IMR-90 (cell line): Measurements from ENCODE around the gene KRTAP10-6. TPM values are rescaled to one million over a fixed set of nuclear protein-coding genes. Genes with fewer than 3 reads are reported as not detected.

Source experiments
- ATAC-seq: fragments of 200-7000 bp; cut with Tn5 transposase; 2 replicates; pipeline ENCODE4 v1.9.1; 2020; ENCODE audit warnings: low read depth, mild to moderate bottlenecking, moderate library complexity
- BruUV-seq: library from RNA; stranded (reverse); fragments of 400-500 nt; replicated peaks from 2 replicates; lab custom pipeline; 2021; lab: Mats Ljungman, UMichigan
- CTCF ChIA-PET: fragments of 300-600 bp; formaldehyde crosslinking; extraction: SDS; loops from one replicate; lab custom pipeline; 2021; ENCODE audit warnings: antibody characterized with exemption; lab: Yijun Ruan, JAX
- POLR2A ChIA-PET: fragments of 300-600 bp; sonication (Branson Sonifier 250); formaldehyde crosslinking; loops from one replicate; lab custom pipeline; 2022; ENCODE audit warnings: antibody characterized with exemption; ENCODE audit not compliant: unreplicated experiment; lab: Charles Lee
- DNase-seq: peaks from one replicate; pipeline ENCODE4 v3.0.0; 2013
- H2AFZ ChIP-seq: replicated peaks from 2 replicates; pipeline ENCODE3; 2013; ENCODE audit warnings: low read length, mild to moderate bottlenecking; ENCODE audit not compliant: poor library complexity
- H2AK5ac ChIP-seq: 2 replicates; pipeline ENCODE4 v1.6.1; 2013; ENCODE audit warnings: low read depth, low read length, inconsistent platforms
- H2AK9ac ChIP-seq: replicated peaks from 2 replicates; pipeline ENCODE3; 2013; ENCODE audit warnings: mild to moderate bottlenecking, low read depth, low read length, moderate library complexity; ENCODE audit not compliant: poor library complexity
- H2BK120ac ChIP-seq: 2 replicates; pipeline ENCODE4 v1.6.1; 2013; ENCODE audit warnings: low read depth, low read length, inconsistent platforms
- H2BK15ac ChIP-seq: 3 replicates; pipeline ENCODE4 v1.6.1; 2013; ENCODE audit warnings: low read depth, low read length, inconsistent platforms
- H2BK20ac ChIP-seq: 2 replicates; pipeline ENCODE4 v1.6.1; 2013; ENCODE audit warnings: low read depth, mild to moderate bottlenecking, inconsistent platforms, low read length, moderate library complexity
- H2BK5ac ChIP-seq: 2 replicates; pipeline ENCODE4 v1.6.1; 2013; ENCODE audit warnings: mild to moderate bottlenecking, low read depth, low read length, inconsistent platforms; ENCODE audit not compliant: poor library complexity, severe bottlenecking
- H3K14ac ChIP-seq: replicated peaks from 2 replicates; pipeline ENCODE4 v1.6.1; 2013; ENCODE audit warnings: low read depth, low read length, inconsistent platforms
- H3K18ac ChIP-seq: 2 replicates; pipeline ENCODE4 v1.6.1; 2013; ENCODE audit warnings: low read depth, low read length, control low read depth
- H3K23ac ChIP-seq: 2 replicates; pipeline ENCODE4 v1.6.1; 2013; ENCODE audit warnings: low read depth, low read length, inconsistent platforms
- H3K27ac ChIP-seq: 2 replicates; pipeline ENCODE4 v1.5.1; 2013; ENCODE audit warnings: mild to moderate bottlenecking, control low read depth, low read length; ENCODE audit not compliant: insufficient read depth
- H3K27me3 ChIP-seq: 2 replicates; pipeline ENCODE4 v1.6.1; 2013; ENCODE audit warnings: low read length; ENCODE audit not compliant: control insufficient read depth, insufficient read depth
- H3K36me3 ChIP-seq: 2 replicates; pipeline ENCODE4 v1.6.1; 2013; ENCODE audit warnings: low read length, mixed read lengths; ENCODE audit not compliant: control insufficient read depth, insufficient read depth
- H3K4ac ChIP-seq: 2 replicates; pipeline ENCODE4 v1.6.1; 2013; ENCODE audit warnings: low read depth, low read length, inconsistent platforms
- H3K4me1 ChIP-seq: 2 replicates; pipeline ENCODE4 v1.6.1; 2013; ENCODE audit warnings: low read length, mixed read lengths; ENCODE audit not compliant: control insufficient read depth, insufficient read depth
- H3K4me2 ChIP-seq: 2 replicates; pipeline ENCODE4 v1.6.1; 2013; ENCODE audit warnings: low read depth, mild to moderate bottlenecking, control low read depth, low read length, moderate library complexity
- H3K4me3 ChIP-seq: 2 replicates; pipeline ENCODE4 v1.5.1; 2013; ENCODE audit warnings: low read depth, mild to moderate bottlenecking, control low read depth, low read length, moderate library complexity; ENCODE audit not compliant: insufficient read depth
- H3K56ac ChIP-seq: 2 replicates; pipeline ENCODE4 v1.6.1; 2013; ENCODE audit warnings: low read length, inconsistent platforms; ENCODE audit not compliant: insufficient read depth; ENCODE audit errors: extremely low read depth
- H3K79me1 ChIP-seq, 2 experiments: 2 replicates each; pipeline ENCODE4 v1.6.1; 2013; ENCODE audit warnings: low read length in 2 of 2, inconsistent platforms in 1 of 2, low read depth in 1 of 2
- H3K9ac ChIP-seq: 2 replicates; pipeline ENCODE4 v1.6.1; 2013; ENCODE audit warnings: low read depth, low read length, control low read depth
- H3K9me1 ChIP-seq: 2 replicates; pipeline ENCODE4 v1.6.1; 2013; ENCODE audit warnings: low read length, inconsistent platforms; ENCODE audit not compliant: insufficient read depth
- H3K9me3 ChIP-seq: 2 replicates; pipeline ENCODE4 v1.6.1; 2013; ENCODE audit warnings: low read length; ENCODE audit not compliant: control insufficient read depth, insufficient read depth
- H4K20me1 ChIP-seq: 2 replicates; pipeline ENCODE4 v1.6.1; 2013; ENCODE audit warnings: low read length, inconsistent platforms; ENCODE audit not compliant: insufficient read depth
- H4K5ac ChIP-seq: 2 replicates; pipeline ENCODE4 v1.6.1; 2013; ENCODE audit warnings: mild to moderate bottlenecking, low read depth, low read length, control low read depth
- H4K8ac ChIP-seq, 2 experiments: 2 replicates each; pipeline ENCODE4 v1.6.1; 2013; ENCODE audit warnings: low read depth in 2 of 2, low read length in 2 of 2, control low read depth in 1 of 2, inconsistent platforms in 1 of 2
- H4K91ac ChIP-seq: 2 replicates; pipeline ENCODE4 v1.6.1; 2013; ENCODE audit warnings: low read depth, low read length, inconsistent platforms; ENCODE audit not compliant: insufficient read depth
- CEBPB ChIP-seq: IDR thresholded peaks from 2 replicates; pipeline ENCODE4 v1.6.1; 2012; ENCODE audit warnings: low read depth, low read length, improper control_type of control experiment
- CHD1 ChIP-seq: IDR thresholded peaks from 2 replicates; pipeline ENCODE4 v1.6.1; 2012; ENCODE audit warnings: low read depth, low read length, improper control_type of control experiment
- FOS ChIP-seq: fragments of 150-350 bp; IDR thresholded peaks from 2 replicates; pipeline ENCODE4 v1.6.1; 2016; ENCODE audit warnings: low read depth, low read length
- MAFK ChIP-seq: IDR thresholded peaks from 2 replicates; pipeline ENCODE4 v1.6.1; 2012; ENCODE audit warnings: low read depth, low read length, improper control_type of control experiment
- MXI1 ChIP-seq: IDR thresholded peaks from 2 replicates; pipeline ENCODE4 v1.6.1; 2012; ENCODE audit warnings: low read depth, mild to moderate bottlenecking, low read length, moderate library complexity, borderline replicate concordance
- POLR2A ChIP-seq: IDR thresholded peaks from 2 replicates; pipeline ENCODE4 v1.6.1; 2012; ENCODE audit warnings: mild to moderate bottlenecking, low read depth, low read length
- RAD21 ChIP-seq: IDR thresholded peaks from 2 replicates; pipeline ENCODE4 v1.6.1; 2012; ENCODE audit warnings: low read length, improper control_type of control experiment
- RFX5 ChIP-seq: IDR thresholded peaks from 2 replicates; pipeline ENCODE4 v1.8.0; 2012; ENCODE audit warnings: low read depth, mild to moderate bottlenecking, low read length, moderate library complexity
- WGBS, 2 experiments: methylation state at CpG; one replicate each; pipeline versions ENCODE4 v1.1.5 to v1.1.7; 2013; ENCODE audit warnings: missing lambda C conversion rate in 2 of 2; ENCODE audit not compliant: insufficient read length in 1 of 2; ENCODE audit errors: extremely low coverage in 2 of 2; 5-methylcytosine and 5-hydroxymethylcytosine counted together
- dilution Hi-C: fragments of 300-500 bp; cut with HindIII; formaldehyde crosslinking; loops from one replicate; pipeline ENCODE4 v1.14.3; 2018; ENCODE audit warnings: low sequenced_read_pairs; ENCODE audit not compliant: unreplicated experiment
- in situ Hi-C: fragments of 300-500 bp; cut with MboI; formaldehyde crosslinking; loops from 3 replicates; pipeline ENCODE4 v1.14.3; 2019; ENCODE audit warnings: low sequenced_read_pairs, inconsistent platforms, mixed read lengths
- intact Hi-C: fragments of 100-400 bp; cut with micrococcal nuclease; formaldehyde crosslinking; loops from 2 replicates; pipeline ENCODE4 v1.10.0; 2022
- polyA plus RNA-seq, 3 experiments: library from polyadenylated mRNA; depleted of rRNA; stranded (reverse); fragments of >200 nt; gene quantifications; 2 replicates each; pipeline ENCODE4 v1.2.3, GENCODE V29; 2012; ENCODE audit warnings: low replicate concordance in 1 of 3
- total RNA-seq: library from RNA; depleted of rRNA; stranded (reverse); fragments of >200 nt; gene quantifications from 2 replicates; pipeline ENCODE4 v1.2.3, GENCODE V29; 2012
- TF ChIP-seq, protein P1 (sequence below): fragments of 150-350 bp; IDR thresholded peaks from 2 replicates; pipeline ENCODE4 v1.6.1; 2016; ENCODE audit warnings: low read depth, mild to moderate bottlenecking, low read length, moderate library complexity, borderline replicate concordance

KRTAP10-6 gene
- total and polyA plus RNA-seq, 2 of the 4 experiments (the other 2 are of a cell fraction), result not detected

DNA sequence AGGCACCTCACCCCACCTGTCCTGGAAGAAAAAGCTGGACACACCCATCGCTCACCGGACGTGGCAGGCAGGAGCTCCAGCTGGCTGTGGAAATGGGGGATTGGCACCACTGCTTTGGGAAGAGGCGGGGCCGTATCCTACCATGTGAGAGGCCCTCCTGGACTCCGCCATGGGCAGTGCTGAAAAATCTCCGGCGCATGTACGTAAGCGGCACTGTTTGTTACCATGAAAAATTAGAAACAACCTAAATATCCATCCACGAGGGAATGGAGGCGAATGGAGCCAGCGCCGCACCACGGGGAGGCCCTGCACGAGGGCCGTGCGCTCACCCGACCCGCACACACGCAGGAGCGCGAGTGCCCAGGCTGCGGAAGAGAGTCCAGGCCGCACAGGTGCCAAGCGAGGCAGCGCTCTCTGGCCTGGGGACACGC is 22.7 kb upstream of the KRTAP10-6 start:
- Histone ChIP-seq H3K9me1 (no peaks in the 10 kb centered on the region), H2AK9ac (no peak overlapping the region), H3K18ac (no peak overlapping the region), H3K9me3 (peaks cover 13% of the 10 kb centered on the region), H3K9ac (no peak overlapping the region), H2BK120ac (no peak overlapping the region), H3K4me3 (no peak overlapping the region), H3K79me1 (no peaks in the 10 kb centered on the region), H3K36me3 (no peaks in the 10 kb centered on the region), H2BK15ac (no peak overlapping the region), H4K8ac (no peak overlapping the region), H2BK20ac (no peak overlapping the region), H2BK5ac (no peak overlapping the region), H4K91ac (no peak overlapping the region), H2AK5ac (no peak overlapping the region), H3K27ac (no peak overlapping the region), H3K27me3 (peaks cover 3% of the 10 kb centered on the region; the same call in 1 of the 2 replicates), H3K4me2 (no peak overlapping the region), H2AFZ (no peak overlapping the region), H4K20me1 (no peaks in the 10 kb centered on the region), H4K5ac (no peak overlapping the region), H3K4me1 (no peaks in the 10 kb centered on the region), H3K4ac (no peak overlapping the region), H3K56ac (no peak overlapping the region), H3K14ac (no peak overlapping the region), H3K23ac (no peak overlapping the region)
- CTCF ChIA-PET, result no interaction called here
- BruUV-seq, result no TSS peak
- intact Hi-C loops (no loop called here), in situ Hi-C loops (no loop called here), dilution Hi-C loops (no loop called here)
- WGBS, 2 experiments, result 84% methylated on average over 15 of the region's 28 CpGs; no CpG with 5 or more reads in 1 of the 2 experiments
- ATAC-seq (no peak), DNase-seq (no peak)
- POLR2A ChIA-PET, result no interaction called here
- TF ChIP-seq MXI1 (no peak), CHD1 (no peak), CEBPB (no peak), RFX5 (no peak), MAFK (no peak), FOS (no peak), POLR2A (no peak), RAD21 (no peak)
- TF ChIP-seq, protein P1, sequence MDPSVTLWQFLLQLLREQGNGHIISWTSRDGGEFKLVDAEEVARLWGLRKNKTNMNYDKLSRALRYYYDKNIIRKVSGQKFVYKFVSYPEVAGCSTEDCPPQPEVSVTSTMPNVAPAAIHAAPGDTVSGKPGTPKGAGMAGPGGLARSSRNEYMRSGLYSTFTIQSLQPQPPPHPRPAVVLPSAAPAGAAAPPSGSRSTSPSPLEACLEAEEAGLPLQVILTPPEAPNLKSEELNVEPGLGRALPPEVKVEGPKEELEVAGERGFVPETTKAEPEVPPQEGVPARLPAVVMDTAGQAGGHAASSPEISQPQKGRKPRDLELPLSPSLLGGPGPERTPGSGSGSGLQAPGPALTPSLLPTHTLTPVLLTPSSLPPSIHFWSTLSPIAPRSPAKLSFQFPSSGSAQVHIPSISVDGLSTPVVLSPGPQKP, result no peak
